Measurements from ENCODE around the gene AOPEP.

The AOPEP gene

GRCh38 chr9:95071925-95072324 is 345.4 kb downstream of the AOPEP start:
- Histone ChIP-seq H3K9ac (ENCODE audit: low read length) (no peak overlapping the region), H3F3A (ENCODE audit: insufficient read depth) (no peaks in the 10 kb centered on the region), H3K36me3 (ENCODE audit: low read length) (no peaks in the 10 kb centered on the region), H3K79me2 (ENCODE audit: insufficient read depth, low read length) (no peaks in the 10 kb centered on the region), H3K9me2 (replicated peaks; ENCODE audit: insufficient read depth, low read length) (no peaks in the 10 kb centered on the region), H3K4me2 (ENCODE audit: low read depth, low read length, poor library complexity, severe bottlenecking) (no peak overlapping the region), H3K27me3 (ENCODE audit: low read length) (no peaks in the 10 kb centered on the region), H2AFZ (ENCODE audit: low read depth, low read length, severe bottlenecking) (no peak overlapping the region), H3K27ac (ENCODE audit: low read depth, low read length) (no peak overlapping the region), H3K9me3 (ENCODE audit: insufficient read depth, low read length) (no peaks in the 10 kb centered on the region), H4K20me1 (ENCODE audit: low read depth, low read length) (no peaks in the 10 kb centered on the region), H3K4me3 (ENCODE audit: insufficient read depth, low read length, poor library complexity, severe bottlenecking) (no peak overlapping the region)
- TF ChIP-seq CTCF (IDR thresholded peaks at IDR 0.05; ENCODE audit: insufficient read depth, low read length, poor library complexity, severe bottlenecking) (no peak), EZH2phosphoT487 (conservative IDR thresholded peaks at IDR 0.05; ENCODE audit: low read length) (no peak)

GRCh38 chr9:95073042-95073607 is 346.6 kb downstream of the AOPEP start:
- Histone ChIP-seq H3K36me3 (ENCODE audit: low read length) (no peaks in the 10 kb centered on the region), H3K4me2 (ENCODE audit: low read depth, low read length, poor library complexity, severe bottlenecking) (no peak overlapping the region), H3K9me2 (replicated peaks; ENCODE audit: insufficient read depth, low read length) (no peaks in the 10 kb centered on the region), H3K4me3 (ENCODE audit: insufficient read depth, low read length, poor library complexity, severe bottlenecking) (no peak overlapping the region), H3K27me3 (ENCODE audit: low read length) (no peaks in the 10 kb centered on the region), H3F3A (ENCODE audit: insufficient read depth) (no peaks in the 10 kb centered on the region), H3K27ac (ENCODE audit: low read depth, low read length) (no peak overlapping the region), H3K9ac (ENCODE audit: low read length) (no peak overlapping the region), H3K79me2 (ENCODE audit: insufficient read depth, low read length) (no peaks in the 10 kb centered on the region), H3K9me3 (ENCODE audit: insufficient read depth, low read length) (no peaks in the 10 kb centered on the region), H4K20me1 (ENCODE audit: low read depth, low read length) (no peaks in the 10 kb centered on the region), H2AFZ (ENCODE audit: low read depth, low read length, severe bottlenecking) (no peak overlapping the region)
- TF ChIP-seq CTCF (IDR thresholded peaks at IDR 0.05; ENCODE audit: insufficient read depth, low read length, poor library complexity, severe bottlenecking): no peak
- no peak for TF ChIP-seq EZH2phosphoT487 (conservative IDR thresholded peaks at IDR 0.05; ENCODE audit: low read length)

- no peaks in the 10 kb centered on the region for H3K79me2 ChIP-seq (ENCODE audit: insufficient read depth, low read length)
Measured at GRCh38 chr9:95073918-95074317, 347.4 kb downstream of the AOPEP start.

More at GRCh38 chr9:95073918-95074317, 347.4 kb downstream of the AOPEP start:
- H3K9me3 ChIP-seq (ENCODE audit: insufficient read depth, low read length): no peaks in the 10 kb centered on the region
- H3K9me2 ChIP-seq (replicated peaks; ENCODE audit: insufficient read depth, low read length): no peaks in the 10 kb centered on the region
- TF ChIP-seq CTCF (IDR thresholded peaks at IDR 0.05; ENCODE audit: insufficient read depth, low read length, poor library complexity, severe bottlenecking) (no peak), EZH2phosphoT487 (conservative IDR thresholded peaks at IDR 0.05; ENCODE audit: low read length) (no peak)
- H3K27ac ChIP-seq (ENCODE audit: low read depth, low read length): no peak overlapping the region
- H2AFZ ChIP-seq (ENCODE audit: low read depth, low read length, severe bottlenecking): no peak overlapping the region
- H3F3A ChIP-seq (ENCODE audit: insufficient read depth): no peaks in the 10 kb centered on the region
- H3K4me3 ChIP-seq (ENCODE audit: insufficient read depth, low read length, poor library complexity, severe bottlenecking): no peak overlapping the region
- no peak overlapping the region for H3K9ac ChIP-seq (ENCODE audit: low read length)
- no peaks in the 10 kb centered on the region for H3K36me3 ChIP-seq (ENCODE audit: low read length)
- H4K20me1 ChIP-seq (ENCODE audit: low read depth, low read length): no peaks in the 10 kb centered on the region
- H3K27me3 ChIP-seq (ENCODE audit: low read length): no peaks in the 10 kb centered on the region
- no peak overlapping the region for H3K4me2 ChIP-seq (ENCODE audit: low read depth, low read length, poor library complexity, severe bottlenecking)

All from SU-DHL-6 (cell line).